Stimulated activated CD4-positive, alpha-beta T cell treated with anti-CD3 and anti-CD28 coated beads, Interleukin-15, amount 100 ng/mL, for 24 hours (primary cell): ENCODE data around the gene IFITM1.
A peak's percentile ranks its signal among the peaks of the same experiment; 100 is the strongest.

ENCODE experiments used
- DNase-seq: peaks from one replicate; pipeline ENCODE4 v3.0.0-alpha.2; 2020

Gene IFITM1

DNA sequence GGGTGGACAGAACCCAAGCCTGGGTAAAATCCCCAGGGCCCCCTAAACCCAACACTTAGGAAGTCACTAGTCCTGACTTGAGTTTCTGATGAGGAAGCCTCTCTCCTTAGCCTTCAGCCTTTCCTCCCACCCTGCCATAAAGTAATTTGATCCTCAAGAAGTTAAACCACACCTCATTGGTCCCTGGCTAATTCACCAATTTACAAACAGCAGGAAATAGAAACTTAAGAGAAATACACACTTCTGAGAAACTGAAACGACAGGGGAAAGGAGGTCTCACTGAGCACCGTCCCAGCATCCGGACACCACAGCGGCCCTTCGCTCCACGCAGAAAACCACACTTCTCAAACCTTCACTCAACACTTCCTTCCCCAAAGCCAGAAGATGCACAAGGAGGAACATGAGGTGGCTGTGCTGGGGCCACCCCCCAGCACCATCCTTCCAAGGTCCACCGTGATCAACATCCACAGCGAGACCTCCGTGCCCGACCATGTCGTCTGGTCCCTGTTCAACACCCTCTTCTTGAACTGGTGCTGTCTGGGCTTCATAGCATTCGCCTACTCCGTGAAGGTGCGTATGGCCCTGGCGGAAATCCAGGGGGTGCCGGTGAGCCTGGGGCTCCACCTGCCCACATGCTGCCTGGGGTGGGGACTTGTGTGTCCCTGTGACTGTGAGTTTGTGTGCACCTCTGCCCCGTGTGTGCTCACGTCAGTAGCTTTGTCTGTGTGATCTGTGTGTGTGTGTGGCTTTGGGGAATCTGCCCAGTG lies at the start of gene IFITM1:
TSS of gene IFITM1 (plus strand) at position 254 of the 767 bp plus-strand sequence. CDS start at position 385, 131 bp downstream.
- DNase-seq, result peak; percentile 72

DNA sequence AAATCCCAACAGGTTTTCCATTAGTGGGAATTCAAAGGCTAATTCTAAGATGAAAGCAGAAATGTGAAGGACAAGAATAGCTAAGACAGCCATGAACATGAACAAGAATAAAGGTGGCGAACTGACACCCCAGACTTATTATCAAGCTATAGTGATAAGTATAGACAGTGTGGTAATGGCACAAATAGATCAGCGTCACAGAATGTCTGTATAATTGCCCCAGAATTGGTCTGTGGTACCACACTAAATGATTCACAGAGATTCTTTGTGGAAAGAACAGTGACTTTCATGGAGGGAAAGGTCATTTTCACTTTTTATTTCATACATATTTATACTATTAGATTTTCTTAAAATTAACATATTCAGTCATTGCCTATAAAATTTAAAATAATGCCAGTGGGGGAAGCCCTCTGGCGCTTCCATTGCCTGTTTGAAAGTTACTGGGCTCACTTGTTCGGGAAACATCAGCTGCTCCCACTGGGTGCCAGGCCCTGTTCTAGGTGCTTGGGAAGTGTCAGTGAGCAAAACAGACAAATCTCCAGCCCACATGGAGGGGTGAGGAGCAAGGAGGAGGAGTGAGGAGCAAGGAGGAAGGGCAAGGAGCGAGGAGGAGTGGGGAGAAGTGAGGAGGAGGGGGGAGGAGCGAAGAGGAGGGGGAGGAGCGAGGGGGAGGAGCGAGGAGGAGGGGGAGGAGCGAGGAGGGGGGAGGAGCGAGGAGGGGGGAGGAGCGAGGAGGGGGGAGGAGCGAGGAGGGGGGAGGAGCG lies 47.0 kb upstream of the IFITM1 start:
- peak; percentile 38 for DNase-seq

DNA sequence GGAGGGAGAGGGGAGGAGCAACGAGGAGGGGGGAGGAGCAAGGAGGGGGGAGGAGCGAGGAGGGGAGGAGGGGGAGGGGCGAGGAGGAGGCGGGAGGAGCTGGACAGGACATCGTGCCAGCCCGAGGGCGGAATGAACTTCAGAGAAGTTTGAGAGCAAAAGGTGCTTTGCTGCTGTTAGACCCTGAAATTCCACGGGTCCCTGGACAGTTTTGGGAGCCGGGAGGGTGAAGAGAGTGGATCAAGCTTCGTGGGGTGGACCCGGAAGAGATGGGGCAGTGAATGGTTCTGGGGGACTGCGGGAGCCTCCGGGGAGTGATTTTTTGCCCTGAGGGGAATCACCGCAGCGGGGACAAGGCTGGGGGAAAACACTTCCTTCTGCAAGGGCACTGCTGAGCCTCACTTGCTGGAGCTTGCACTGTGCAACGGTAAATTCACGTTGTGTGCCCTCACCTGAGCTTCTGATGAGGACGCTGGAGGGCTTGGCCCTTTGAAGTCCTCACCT lies 46.3 kb upstream of the IFITM1 start:
- DNase-seq, result peak; percentile 69

DNA sequence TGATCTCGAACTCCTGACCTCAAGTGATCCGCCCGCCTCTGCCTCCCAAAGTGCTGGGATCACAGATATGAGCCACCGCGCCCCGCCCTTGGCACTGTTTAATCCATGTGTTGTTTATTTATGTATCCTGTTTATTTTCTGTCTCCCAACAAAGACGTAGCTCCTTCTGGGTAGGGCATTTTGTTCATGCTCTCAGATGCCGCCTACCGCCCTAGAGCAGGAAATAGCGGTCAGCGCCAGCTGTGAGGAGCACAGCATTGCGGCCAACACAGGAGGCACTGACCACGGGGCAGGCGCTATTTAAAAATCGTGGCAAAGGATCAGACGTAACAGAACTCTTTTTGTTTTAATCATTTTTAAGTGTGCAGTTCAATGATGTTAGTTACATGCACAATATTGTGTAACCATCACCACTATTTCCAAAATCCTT lies 45.1 kb upstream of the IFITM1 start:
- DNase-seq, result peak; percentile 46

DNA sequence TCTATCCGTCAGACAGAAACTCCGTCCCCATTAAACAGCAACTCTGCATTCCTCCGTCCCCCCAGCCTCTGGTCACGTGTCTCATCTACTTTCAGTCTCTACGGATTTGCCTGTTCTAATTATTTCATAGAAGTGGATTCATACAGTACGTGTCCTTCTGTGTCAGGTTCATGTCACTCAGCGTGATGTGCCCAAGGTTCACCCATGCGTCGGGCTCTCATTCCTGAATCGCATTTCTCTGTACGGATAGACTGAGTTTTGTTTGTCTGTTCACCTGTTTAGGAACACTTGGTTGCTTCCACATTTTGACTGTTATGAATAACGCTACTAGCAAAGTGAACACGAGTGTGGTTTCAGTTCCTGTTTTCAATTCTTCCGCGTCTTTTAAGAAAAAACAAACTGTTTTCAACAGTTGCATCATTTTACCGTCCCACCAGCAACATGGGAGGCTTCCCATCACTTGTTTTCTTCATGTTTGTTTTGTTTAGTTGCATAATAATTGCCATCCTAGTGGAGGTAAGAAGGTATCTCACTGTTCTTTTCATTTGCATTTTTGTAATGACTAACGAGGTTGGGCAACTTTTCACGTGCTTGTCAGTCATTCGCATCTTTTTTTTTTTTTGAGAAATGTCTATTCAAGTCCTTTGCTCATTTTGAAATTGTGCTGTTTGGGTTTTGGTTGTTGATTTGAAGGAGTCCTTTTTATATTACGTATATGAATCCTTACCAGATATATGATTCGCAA lies 44.5 kb upstream of the IFITM1 start:
- peak; percentile 57 for DNase-seq

DNA sequence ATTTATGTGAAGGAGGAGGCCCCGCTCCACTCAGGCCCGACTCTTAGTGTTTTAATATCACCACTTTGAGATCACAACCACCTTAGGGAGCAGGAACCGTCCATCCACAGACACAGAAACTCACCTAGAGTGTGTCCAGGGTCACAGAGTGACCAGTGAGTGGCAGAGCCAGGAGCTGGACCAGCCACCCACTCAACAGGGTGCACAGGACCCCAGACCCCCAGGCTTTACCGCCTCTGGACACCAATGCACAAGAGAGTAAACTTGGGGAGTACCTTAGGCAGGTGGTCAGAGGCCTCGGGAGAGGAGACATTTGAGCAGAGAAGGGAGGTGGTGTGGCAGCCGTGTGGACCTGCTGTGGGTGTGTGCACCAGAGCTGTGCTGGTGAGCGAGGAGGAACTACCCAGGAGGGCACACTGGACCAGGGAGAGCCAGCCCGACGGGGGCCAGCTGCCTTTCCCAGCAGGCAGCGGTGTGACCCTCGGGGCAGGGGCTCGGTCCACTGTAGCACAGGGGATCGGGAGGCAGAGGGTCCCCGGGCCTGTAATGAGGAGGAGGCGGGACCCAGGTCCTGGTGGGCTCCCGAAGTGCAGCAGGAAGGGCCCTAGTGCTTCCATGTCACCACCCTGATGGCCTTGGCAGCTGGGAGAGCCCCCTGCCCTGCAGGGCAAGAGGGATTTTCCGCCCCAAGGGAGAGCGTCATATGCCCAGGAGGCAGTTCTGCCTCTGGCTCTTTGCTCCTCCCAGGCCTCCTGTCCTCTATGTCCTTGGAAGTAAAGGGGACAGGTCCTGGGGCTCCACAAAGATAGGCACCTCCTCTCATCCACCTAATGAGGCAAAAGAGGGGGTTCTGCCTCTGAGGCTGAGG lies 43.2 kb upstream of the IFITM1 start:
- no peak for DNase-seq

DNA sequence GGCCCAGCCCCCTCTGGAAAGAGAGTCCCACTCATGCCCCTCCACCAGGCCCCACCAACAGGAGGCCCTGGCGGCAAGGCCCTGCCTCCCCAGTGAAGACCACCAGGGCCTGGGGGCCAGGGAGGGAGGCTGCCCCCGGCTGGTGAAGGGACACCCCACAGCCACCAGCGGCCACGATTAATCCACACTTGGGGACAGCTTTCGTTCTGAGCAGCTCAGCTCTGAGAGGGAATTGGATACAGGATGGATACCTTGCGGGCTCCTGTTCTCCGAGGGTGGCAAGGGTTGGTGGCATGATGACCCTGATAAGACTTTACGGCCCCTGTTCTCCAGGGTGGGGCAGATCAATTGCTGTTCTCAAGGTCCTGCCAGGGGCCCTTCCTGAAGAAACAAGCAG lies 42.5 kb upstream of the IFITM1 start:
- DNase-seq, result no peak

DNA sequence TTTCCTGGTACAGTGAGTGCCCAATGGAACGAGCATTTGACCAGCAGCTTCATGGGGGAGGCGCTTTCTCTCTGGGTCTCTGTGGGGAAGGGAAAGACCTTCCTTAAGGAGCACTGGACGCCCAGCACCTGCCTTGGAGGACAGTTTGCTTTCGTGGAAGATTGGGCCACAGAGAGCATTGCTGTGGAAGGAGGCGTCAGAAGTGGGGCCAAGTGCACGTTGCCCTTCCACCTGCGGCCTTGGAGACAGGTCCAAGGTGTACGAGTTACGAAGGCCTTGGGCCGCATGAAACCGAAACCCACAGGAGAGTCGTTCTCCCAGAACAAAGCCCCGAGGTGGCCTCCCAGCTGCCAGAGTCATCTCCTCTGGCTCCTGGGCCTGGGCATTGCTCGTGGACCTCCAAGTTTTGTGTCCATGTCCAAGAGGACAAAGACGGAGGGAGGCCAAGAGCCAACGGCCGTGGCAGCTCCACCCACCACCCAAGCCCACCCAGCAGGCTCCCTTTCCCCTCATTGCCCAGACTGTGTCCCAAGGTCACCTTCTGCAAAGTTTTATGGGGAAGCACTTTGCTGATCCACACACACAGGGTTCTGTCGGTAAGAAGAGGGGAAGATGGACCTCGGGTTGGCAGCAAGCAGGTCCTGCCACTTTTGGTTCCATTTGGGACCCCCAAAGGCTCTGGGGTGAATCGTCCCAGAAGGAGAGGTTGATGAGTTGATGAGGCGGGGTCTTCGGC lies 41.5 kb upstream of the IFITM1 start:
- no peak for DNase-seq

DNA sequence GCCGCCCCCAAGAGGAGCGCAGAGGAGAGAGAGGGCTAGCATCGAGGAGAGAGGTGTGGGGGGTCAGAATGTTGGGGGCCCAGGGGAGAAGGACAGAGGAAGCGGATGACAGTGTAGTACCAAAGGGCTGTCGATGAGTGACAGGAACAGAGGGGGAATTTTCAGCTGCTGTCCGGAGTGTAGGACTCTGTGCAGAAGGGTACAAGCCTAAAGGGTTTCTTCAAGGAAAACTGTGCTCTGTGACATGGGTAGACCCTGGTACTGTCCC lies 41.0 kb upstream of the IFITM1 start:
- DNase-seq, result no peak

DNA sequence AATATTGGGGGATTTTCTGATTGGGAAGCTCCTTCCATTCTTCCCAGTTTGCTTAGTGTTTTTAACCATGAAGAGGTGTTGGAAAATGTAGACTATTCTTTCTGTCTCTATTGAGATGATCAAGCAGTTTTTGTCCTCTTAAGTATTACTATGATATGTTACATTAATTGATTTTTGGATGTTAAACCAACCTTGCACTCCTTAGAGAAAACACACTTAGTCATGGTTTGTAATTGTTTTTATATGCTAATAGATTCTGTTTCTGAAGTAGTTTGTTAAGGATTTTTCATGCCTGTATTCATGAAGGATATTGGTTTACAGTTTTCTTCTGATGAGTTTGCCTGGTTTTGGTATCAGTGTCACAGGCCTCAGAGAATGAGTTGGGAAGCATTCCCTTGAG lies 37.6 kb upstream of the IFITM1 start:
- DNase-seq, result no peak

DNA sequence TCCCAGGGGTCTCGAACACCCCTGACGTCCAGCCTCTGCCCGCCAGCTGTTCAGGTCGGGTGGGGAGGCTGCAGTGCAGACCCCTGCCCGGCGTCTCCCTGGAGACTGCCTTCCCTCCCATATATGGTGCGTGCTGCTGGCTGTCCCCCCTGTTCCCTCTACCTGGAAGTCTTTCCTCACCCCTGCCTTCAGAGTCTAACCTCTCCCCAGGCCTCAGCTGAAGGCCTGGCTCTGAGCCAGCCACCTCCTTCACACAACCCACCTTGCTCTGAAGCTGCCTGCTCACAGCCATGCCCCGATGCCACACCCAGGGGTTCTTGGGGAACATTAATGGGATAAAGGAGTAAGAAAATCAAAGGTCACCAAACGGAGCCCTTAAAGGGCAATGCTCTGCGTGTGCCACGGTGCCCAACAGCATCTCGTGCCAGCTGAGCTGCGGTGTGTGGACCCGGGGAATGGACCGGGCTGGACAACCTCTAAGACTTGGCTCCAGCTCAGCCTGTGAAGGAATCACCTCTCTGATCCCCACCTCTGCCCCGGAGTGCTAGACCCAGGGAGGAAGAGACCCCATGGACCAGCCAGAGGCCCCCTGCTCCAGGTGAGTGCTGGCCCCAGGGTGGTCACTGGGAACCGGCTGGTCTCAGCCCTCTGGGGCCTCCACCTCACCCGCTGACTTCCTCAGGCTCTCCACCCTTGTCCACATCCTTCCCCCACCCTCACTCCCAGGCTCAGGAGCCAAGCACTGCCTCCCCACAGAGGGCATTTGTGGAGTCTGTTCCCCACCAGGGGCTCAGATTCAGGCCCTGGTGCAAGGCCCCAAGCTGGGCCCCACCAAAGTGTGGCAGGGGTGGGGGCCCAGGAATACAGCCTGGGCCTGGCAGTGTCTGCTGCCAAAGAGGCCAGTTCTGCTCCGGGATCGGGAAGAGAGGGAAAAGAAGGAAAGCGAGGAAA lies 35.6 kb upstream of the IFITM1 start, which contains the start of gene NLRP6:
TSS of gene NLRP6 (plus strand) at position 407 of the 951 bp plus-strand sequence. CDS start at position 570, 163 bp downstream.
- no peak for DNase-seq

DNA sequence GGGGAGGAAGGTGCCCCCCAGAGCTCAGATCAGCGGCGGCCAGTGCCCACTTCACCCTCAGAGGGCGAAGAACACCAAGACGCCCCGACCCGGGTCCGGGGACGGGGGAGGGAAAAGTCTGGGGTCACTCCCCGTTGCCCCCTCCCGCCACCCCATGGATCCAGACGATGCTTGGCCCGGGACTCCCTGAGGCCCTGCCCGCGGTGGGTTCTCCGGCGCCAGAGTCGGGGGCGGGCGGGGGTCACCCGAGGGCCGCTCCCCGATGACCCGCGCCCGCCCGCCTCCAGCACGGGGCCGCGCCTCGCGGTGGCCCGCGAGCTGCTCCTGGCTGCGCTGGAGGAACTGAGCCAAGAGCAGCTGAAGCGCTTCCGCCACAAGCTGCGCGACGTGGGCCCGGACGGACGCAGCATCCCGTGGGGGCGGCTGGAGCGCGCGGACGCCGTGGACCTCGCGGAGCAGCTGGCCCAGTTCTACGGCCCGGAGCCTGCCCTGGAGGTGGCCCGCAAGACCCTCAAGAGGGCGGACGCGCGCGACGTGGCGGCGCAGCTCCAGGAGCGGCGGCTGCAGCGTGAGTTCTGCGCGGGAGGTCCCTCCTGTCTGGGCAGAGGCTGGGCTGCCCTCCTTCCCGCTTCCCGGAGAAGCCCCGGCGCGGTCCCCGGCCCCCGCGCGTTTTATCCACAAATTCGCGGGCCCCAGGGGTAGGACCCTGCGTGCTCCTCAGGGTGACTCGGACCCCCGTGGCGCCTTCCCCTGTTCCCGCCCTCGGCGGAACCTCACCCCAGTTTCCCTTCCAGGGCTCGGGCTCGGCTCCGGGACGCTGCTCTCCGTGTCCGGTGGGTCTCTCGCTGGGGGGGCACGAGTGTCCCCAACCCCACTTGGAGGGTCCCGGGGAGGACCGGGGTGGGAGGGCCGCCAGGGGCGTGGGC lies 34.5 kb upstream of the IFITM1 start:
- no peak for DNase-seq

DNA sequence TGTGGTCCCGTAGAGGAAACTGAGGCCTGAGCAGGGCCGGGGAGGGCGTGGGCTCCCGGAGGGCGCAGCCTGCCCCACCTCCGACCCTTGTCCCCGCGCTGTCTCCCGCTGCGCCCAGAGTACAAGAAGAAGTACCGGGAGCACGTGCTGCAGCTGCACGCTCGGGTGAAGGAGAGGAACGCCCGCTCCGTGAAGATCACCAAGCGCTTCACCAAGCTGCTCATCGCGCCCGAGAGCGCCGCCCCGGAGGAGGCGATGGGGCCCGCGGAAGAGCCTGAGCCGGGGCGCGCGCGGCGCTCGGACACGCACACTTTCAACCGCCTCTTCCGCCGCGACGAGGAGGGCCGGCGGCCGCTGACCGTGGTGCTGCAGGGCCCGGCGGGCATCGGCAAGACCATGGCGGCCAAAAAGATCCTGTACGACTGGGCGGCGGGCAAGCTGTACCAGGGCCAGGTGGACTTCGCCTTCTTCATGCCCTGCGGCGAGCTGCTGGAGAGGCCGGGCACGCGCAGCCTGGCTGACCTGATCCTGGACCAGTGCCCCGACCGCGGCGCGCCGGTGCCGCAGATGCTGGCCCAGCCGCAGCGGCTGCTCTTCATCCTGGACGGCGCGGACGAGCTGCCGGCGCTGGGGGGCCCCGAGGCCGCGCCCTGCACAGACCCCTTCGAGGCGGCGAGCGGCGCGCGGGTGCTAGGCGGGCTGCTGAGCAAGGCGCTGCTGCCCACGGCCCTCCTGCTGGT lies 33.7 kb upstream of the IFITM1 start:
- DNase-seq, result peak; percentile 63

DNA sequence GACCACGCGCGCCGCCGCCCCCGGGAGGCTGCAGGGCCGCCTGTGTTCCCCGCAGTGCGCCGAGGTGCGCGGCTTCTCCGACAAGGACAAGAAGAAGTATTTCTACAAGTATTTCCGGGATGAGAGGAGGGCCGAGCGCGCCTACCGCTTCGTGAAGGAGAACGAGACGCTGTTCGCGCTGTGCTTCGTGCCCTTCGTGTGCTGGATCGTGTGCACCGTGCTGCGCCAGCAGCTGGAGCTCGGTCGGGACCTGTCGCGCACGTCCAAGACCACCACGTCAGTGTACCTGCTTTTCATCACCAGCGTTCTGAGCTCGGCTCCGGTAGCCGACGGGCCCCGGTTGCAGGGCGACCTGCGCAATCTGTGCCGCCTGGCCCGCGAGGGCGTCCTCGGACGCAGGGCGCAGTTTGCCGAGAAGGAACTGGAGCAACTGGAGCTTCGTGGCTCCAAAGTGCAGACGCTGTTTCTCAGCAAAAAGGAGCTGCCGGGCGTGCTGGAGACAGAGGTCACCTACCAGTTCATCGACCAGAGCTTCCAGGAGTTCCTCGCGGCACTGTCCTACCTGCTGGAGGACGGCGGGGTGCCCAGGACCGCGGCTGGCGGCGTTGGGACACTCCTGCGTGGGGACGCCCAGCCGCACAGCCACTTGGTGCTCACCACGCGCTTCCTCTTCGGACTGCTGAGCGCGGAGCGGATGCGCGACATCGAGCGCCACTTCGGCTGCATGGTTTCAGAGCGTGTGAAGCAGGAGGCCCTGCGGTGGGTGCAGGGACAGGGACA lies 32.9 kb upstream of the IFITM1 start:
- DNase-seq, result peak; percentile 61

DNA sequence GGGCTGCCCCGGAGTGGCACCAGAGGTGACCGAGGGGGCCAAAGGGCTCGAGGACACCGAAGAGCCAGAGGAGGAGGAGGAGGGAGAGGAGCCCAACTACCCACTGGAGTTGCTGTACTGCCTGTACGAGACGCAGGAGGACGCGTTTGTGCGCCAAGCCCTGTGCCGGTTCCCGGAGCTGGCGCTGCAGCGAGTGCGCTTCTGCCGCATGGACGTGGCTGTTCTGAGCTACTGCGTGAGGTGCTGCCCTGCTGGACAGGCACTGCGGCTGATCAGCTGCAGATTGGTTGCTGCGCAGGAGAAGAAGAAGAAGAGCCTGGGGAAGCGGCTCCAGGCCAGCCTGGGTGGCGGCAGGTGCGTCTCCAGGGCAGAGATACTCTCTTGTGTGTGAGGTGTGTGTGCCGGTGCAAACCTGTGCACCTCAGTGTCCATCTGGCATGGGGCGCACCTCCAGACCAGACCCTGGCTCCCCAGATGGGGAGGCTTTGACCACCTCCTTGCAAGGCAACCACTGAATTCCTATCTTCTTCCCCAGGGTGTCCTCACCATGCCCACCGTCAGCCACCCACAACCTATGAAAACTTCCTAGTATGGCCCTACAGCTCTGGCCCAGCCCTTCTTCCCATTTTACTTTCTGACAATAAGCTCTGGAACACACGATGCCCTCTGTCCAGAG lies 32.2 kb upstream of the IFITM1 start:
- DNase-seq, result peak; percentile 55

DNA sequence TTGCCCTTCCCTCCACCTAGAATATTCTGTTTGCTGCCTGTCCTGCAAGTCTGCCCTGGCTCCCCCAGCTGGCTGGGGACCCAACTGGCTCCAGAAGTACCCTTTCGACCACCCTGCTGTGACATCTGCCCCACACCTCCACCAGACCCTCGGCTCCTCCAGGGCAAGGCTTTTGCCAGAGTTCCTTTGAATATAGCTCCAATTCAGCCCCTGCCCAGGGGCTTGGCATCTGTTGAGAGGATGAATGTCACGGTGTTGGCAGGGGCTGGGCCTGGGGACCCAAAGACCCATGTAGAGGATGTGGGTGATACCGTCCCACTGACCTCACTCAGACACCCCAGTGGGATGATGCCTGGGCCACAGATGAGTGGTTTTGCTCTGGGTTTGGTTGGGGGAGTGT lies 31.7 kb upstream of the IFITM1 start:
- no peak for DNase-seq
